Breast epithelium (tissue), 4 donors: ENCODE measurements around the gene RAB5B. TPM values are rescaled to one million over a fixed set of nuclear protein-coding genes. Genes with fewer than 3 reads are reported as not detected.
"Not testable (repeated sequence)": the region's sequence is repeated elsewhere in the genome, so short reads cannot be mapped to it uniquely, and the experiment has no call there.

Experiments used
- DNase-seq, 2 donors: peaks; one replicate each; pipeline ENCODE4 v3.0.0-alpha.2; 2019; ENCODE audit warnings: low spot score in 2 of 2
- H3K27ac ChIP-seq, 2 donors: fragments of 200-600 bp; sonication (generic) in 1 of 2; one replicate each; pipeline ENCODE4 v1.5.1; 2016 to 2019; ENCODE audit warnings: mild to moderate bottlenecking in 1 of 2
- H3K27me3 ChIP-seq, 2 donors: fragments of 200-600 bp; sonication (generic) in 1 of 2; one replicate each; pipeline versions ENCODE4 v1.5.1 to v1.6.0; 2017 to 2019; ENCODE audit warnings: control low read depth in 1 of 2, mild to moderate bottlenecking in 1 of 2
- H3K36me3 ChIP-seq: fragments of 200-600 bp; one replicate; pipeline ENCODE4 v1.5.1; 2019
- H3K4me1 ChIP-seq, 2 donors: fragments of 200-600 bp; sonication (generic); one replicate each; pipeline ENCODE4 v1.5.1; 2016 to 2019; ENCODE audit warnings: control low read depth in 1 of 2
- H3K4me3 ChIP-seq, 3 donors: fragments of 200-600 bp; sonication (generic); 1 replicate in 2 of 3; 2 replicates in 1 of 3; pipeline ENCODE4 v1.5.1; 2016 to 2019; ENCODE audit warnings: mild to moderate bottlenecking in 3 of 3, moderate library complexity in 2 of 3
- H3K9me3 ChIP-seq, 2 donors: fragments of 200-600 bp; sonication (generic) in 1 of 2; one replicate each; pipeline ENCODE4 v1.5.1; 2016 to 2019; ENCODE audit warnings: control low read depth in 1 of 2
- CTCF ChIP-seq, 3 donors: fragments of 450-650 bp; IDR thresholded peaks; one replicate each; pipeline ENCODE4 v1.5.1; 2016 to 2017; ENCODE audit warnings: antibody characterized with exemption in 3 of 3, mild to moderate bottlenecking in 3 of 3, moderate library complexity in 3 of 3
- POLR2A ChIP-seq: fragments of 450-650 bp; IDR thresholded peaks from one replicate; pipeline ENCODE4 v1.6.1; 2016; ENCODE audit warnings: antibody characterized with exemption, mild to moderate bottlenecking, moderate library complexity
- POLR2AphosphoS5 ChIP-seq, 3 donors: sonication (generic); formaldehyde crosslinking; IDR thresholded peaks; one replicate each; pipeline ENCODE4 v1.6.1; 2017; ENCODE audit warnings: antibody characterized with exemption in 3 of 3
- intact Hi-C: fragments of 100-400 bp; cut with DNase I; formaldehyde crosslinking; loops from one replicate; pipeline ENCODE4 v1.15.1; 2023; ENCODE audit warnings: low total_unique reads
- total RNA-seq, 3 donors: library from RNA; depleted of rRNA; stranded (reverse); fragments of >200 nt; gene quantifications; one replicate each; pipeline ENCODE4 v1.1.0, GENCODE V29; 2016

RAB5B gene
- total RNA-seq, 3 donors from 2014 or later: 74.9 to 98.8 (median 75.7) TPM

- no peak overlapping the region for H3K27ac ChIP-seq
- TF ChIP-seq CTCF (IDR thresholded peaks at IDR 0.05): no peak
- TF ChIP-seq POLR2A: no peak
- no peak for TF ChIP-seq POLR2AphosphoS5 (IDR thresholded peaks at IDR 0.05)
- no peak overlapping the region for H3K4me3 ChIP-seq
- H3K9me3 ChIP-seq: no peaks in the 10 kb centered on the region
- no peak for DNase-seq
- no peaks in the 10 kb centered on the region for H3K4me1 ChIP-seq
- intact Hi-C loops: no loop called here
- H3K27me3 ChIP-seq: no peaks in the 10 kb centered on the region
- peaks cover 22% of the 10 kb centered on the region for H3K36me3 ChIP-seq
Measured at GRCh38 chr12:55993230-55993853, 19.5 kb downstream of the RAB5B start.

- H3K36me3 ChIP-seq: peaks cover 21% of the 10 kb centered on the region
- intact Hi-C loops: no loop called here
- peak overlapping the region in 1 of 2 donors; percentile 70 for H3K27ac ChIP-seq
- no peak overlapping the region for H3K4me3 ChIP-seq
- no peak for DNase-seq
- no peaks in the 10 kb centered on the region for H3K9me3 ChIP-seq
- TF ChIP-seq POLR2AphosphoS5 (IDR thresholded peaks at IDR 0.05) (no peak), CTCF (IDR thresholded peaks at IDR 0.05) (no peak), POLR2A (no peak)
- no peaks in the 10 kb centered on the region for H3K27me3 ChIP-seq
- H3K4me1 ChIP-seq: no peaks in the 10 kb centered on the region
Measured at GRCh38 chr12:55995366-55995765, 21.5 kb downstream of the RAB5B start.

DNA sequence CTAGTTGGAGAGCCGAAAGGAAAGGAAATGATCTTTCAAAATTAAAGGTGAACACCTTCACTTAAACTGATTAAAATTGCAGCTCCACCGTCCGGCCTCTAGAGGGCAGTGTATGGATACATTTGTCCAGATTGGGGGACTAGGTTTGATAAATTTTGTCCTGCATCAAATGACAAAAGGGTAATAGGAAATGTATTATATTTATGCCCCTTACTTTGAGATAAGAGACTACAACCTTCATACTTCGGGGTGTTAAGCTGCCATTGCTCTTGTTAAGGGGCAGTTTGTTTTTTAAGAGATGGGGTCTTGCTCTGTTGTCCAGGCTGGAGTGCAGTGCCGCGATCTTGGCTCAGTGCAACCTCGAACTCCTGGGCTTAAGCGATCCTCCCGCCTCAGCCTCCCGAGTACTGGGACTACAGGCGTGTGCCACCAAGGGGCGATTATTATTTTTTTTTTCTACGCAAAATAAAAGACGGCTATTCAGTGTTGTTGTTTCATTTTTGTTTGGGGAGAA, 22.4 kb downstream of the RAB5B start:
- intact Hi-C loops: no loop called here
- no peaks in the 10 kb centered on the region for H3K4me1 ChIP-seq
- peak overlapping the region; percentile 70 to 91 for H3K27ac ChIP-seq
- H3K27me3 ChIP-seq: no peaks in the 10 kb centered on the region
- H3K9me3 ChIP-seq: no peaks in the 10 kb centered on the region
- H3K36me3 ChIP-seq: peaks cover 12% of the 10 kb centered on the region
- peak in 1 of 2 donors; percentile 39 for DNase-seq
- peak overlapping the region; percentile 58 to 81 (median 65) for H3K4me3 ChIP-seq
- TF ChIP-seq POLR2A: no peak
- peak; percentile 65 to 80 (median 76) for TF ChIP-seq CTCF (IDR thresholded peaks at IDR 0.05)
- TF ChIP-seq POLR2AphosphoS5 (IDR thresholded peaks at IDR 0.05): no peak

DNA sequence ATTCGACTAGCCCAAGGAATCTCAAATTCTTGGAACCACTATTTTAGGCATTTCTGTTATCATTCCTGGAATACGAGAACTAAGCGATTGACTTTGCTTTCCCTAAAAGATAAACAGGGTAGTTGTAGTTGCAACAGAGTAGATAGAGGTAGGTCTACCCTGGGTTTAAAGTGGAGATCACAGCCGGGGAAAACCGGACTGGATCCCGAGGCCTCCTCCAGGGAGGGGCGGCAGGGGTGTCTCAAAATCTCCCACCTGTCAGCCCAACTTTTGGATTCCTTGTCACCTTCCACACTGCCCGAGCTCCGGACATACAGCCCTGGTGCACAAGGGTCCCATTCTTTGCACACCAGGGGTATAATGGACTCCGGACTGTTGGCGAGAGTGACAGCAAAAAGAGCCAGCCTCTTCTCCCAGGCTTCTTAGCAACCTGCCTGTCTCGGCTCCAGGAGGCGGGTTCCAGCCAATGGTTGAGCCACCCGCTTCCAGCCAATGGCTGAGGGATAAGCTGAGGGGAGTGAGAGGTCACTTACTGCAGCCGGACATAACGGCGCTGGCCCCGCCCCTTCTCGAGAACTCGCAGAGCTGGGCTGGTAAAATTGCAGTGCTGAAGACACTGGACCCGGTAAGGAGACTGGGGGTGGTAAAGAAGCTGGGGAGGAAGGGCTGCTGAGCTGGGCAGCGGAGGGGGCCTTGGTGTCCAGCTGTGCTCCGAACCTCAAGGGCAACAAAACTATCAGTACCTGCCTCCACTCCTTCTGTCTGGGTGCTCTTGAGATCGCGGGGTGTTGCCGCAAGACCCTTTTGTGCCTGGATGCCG, 23.0 kb downstream of the RAB5B start, which contains the start of gene SUOX:
SUOX (plus strand) TSS at position 562 of the 820 bp plus-strand sequence. CDS start 4,946 bp downstream, outside the sequence.
- no peaks in the 10 kb centered on the region for H3K4me1 ChIP-seq
- no peaks in the 10 kb centered on the region for H3K27me3 ChIP-seq
- H3K9me3 ChIP-seq: no peaks in the 10 kb centered on the region
- intact Hi-C loops: no loop called here
- peak within 1 kb of the TSS; percentile 70 to 91 for H3K27ac ChIP-seq
- peaks cover 10% of the 10 kb centered on the region for H3K36me3 ChIP-seq
- TF ChIP-seq POLR2AphosphoS5 (IDR thresholded peaks at IDR 0.05) (peak; percentile 31 to 65 (median 52)), POLR2A (peak; percentile 18), CTCF (IDR thresholded peaks at IDR 0.05) (no peak)
- H3K4me3 ChIP-seq: peak within 1 kb of the TSS; percentile 58 to 81 (median 65)
- DNase-seq: peak; percentile 97

- peaks cover 5% of the 10 kb centered on the region for H3K36me3 ChIP-seq
- peak overlapping the region; percentile 58 to 81 (median 65) for H3K4me3 ChIP-seq
- H3K27me3 ChIP-seq: no peaks in the 10 kb centered on the region
- H3K9me3 ChIP-seq: no peaks in the 10 kb centered on the region
- H3K4me1 ChIP-seq: no peaks in the 10 kb centered on the region
- intact Hi-C loops: no loop called here
- peak in 1 of 2 donors; percentile 25 for DNase-seq
- H3K27ac ChIP-seq: peak overlapping the region; percentile 70 to 91
- no peak for TF ChIP-seq POLR2A
Measured at GRCh38 chr12:55997535-55997859, 23.6 kb downstream of the RAB5B start.

GRCh38 chr12:55999522-55999921, 25.6 kb downstream of the RAB5B start:
- H3K27me3 ChIP-seq, H3K4me3 ChIP-seq, DNase-seq, intact Hi-C loops, H3K4me1 ChIP-seq, H3K27ac ChIP-seq, H3K9me3 ChIP-seq, H3K36me3 ChIP-seq: not testable (repeated sequence)

DNA sequence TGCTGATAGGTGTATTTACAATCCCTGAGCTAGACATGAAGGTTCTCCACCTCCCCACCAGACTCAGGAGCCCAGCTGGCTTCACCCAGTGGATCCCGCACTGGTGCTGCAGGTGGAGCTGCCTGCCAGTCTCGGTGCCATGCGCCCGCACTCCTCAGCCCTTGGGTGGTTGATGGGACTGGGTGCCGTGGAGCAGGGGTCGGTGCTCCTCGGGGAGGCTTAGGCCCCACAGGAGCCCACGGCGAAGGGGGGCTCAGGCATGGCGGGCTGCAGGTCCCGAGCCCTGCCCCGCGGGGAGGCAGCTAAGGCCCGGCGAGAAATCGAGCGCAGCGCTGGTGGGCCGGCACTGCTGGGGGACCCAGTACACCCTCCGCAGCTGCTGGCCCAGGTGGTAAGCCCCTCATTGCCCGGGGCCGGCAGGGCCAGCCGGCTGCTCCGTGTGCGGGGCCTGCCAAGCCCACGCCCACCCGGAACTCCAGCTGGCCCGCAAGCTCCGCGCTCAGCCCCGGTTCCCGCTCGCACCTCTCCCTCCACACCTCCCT, 26.2 kb downstream of the RAB5B start:
- intact Hi-C loops, H3K4me1 ChIP-seq, H3K4me3 ChIP-seq, DNase-seq, H3K36me3 ChIP-seq, H3K27ac ChIP-seq, H3K27me3 ChIP-seq, H3K9me3 ChIP-seq: not testable (repeated sequence)
